LNCaP clone FGC (cell line): ENCODE data around the gene ADAMTS20.

Experiments used
- DNase-seq: peaks from one replicate; pipeline ENCODE4 v3.0.0-alpha.2; 2011; ENCODE audit warnings: low read depth
- H3K4me3 ChIP-seq: 2 replicates; pipeline ENCODE4 v1.5.1; 2011; ENCODE audit warnings: mild to moderate bottlenecking, low read depth, low read length, control low read depth
- TF ChIP-seq, protein P1 (sequence below): IDR thresholded peaks from 2 replicates; pipeline ENCODE4 v1.5.1; 2012; ENCODE audit warnings: mild to moderate bottlenecking; ENCODE audit not compliant: control insufficient read depth, insufficient read depth; ENCODE audit errors: extremely low read depth

The ADAMTS20 gene

DNA sequence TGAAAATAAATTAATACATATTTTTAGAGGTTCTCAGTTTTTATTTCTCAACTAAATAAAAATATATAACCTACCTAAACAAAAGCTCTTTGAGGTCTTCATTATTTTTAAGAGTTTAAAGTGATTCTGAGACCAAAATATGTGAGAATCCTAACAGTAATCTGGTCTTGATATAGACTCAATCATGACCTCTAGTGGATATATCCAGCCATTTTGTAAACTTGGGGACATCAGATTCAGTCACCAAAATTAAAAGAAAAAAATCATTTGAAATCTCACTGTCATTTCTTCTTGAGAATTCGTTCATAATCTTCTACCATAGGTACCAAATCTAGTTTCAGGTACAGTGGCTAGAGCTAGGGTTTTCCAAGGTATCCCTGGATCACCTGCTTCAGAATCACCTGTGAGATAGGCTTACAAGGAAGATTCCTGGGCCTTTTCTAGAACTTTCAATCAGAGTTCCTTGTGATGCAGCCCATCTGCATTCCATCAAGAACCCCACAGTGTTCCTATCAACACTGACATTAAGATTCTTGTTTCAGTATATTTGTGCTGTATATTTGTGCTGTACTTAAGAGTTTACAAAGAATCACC, 214.9 kb downstream of the ADAMTS20 start:
- TF ChIP-seq, protein P1, sequence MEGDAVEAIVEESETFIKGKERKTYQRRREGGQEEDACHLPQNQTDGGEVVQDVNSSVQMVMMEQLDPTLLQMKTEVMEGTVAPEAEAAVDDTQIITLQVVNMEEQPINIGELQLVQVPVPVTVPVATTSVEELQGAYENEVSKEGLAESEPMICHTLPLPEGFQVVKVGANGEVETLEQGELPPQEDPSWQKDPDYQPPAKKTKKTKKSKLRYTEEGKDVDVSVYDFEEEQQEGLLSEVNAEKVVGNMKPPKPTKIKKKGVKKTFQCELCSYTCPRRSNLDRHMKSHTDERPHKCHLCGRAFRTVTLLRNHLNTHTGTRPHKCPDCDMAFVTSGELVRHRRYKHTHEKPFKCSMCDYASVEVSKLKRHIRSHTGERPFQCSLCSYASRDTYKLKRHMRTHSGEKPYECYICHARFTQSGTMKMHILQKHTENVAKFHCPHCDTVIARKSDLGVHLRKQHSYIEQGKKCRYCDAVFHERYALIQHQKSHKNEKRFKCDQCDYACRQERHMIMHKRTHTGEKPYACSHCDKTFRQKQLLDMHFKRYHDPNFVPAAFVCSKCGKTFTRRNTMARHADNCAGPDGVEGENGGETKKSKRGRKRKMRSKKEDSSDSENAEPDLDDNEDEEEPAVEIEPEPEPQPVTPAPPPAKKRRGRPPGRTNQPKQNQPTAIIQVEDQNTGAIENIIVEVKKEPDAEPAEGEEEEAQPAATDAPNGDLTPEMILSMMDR: peak; percentile 61
- DNase-seq: no peak
- no peak overlapping the region for H3K4me3 ChIP-seq

DNA sequence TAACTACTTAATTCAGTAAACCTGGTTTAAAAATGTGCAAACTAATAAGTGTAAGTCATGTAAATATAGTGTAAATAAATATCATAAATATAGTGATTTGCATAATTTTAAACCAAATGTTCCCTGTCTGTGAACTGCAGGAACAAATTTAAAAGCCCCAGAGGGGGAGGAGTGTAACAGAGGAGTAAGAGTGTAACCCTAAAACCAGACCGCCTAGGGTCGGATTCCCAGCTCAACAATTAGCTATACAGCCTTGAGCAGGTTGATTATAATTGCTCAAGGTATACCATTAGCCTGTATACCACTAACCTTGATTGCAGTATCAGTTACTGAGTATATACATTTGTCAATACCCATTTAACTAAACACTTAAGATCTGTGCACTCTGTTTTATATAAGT, 218.4 kb downstream of the ADAMTS20 start:
- H3K4me3 ChIP-seq: no peak overlapping the region
- DNase-seq: no peak
- TF ChIP-seq, protein P1: no peak

DNA sequence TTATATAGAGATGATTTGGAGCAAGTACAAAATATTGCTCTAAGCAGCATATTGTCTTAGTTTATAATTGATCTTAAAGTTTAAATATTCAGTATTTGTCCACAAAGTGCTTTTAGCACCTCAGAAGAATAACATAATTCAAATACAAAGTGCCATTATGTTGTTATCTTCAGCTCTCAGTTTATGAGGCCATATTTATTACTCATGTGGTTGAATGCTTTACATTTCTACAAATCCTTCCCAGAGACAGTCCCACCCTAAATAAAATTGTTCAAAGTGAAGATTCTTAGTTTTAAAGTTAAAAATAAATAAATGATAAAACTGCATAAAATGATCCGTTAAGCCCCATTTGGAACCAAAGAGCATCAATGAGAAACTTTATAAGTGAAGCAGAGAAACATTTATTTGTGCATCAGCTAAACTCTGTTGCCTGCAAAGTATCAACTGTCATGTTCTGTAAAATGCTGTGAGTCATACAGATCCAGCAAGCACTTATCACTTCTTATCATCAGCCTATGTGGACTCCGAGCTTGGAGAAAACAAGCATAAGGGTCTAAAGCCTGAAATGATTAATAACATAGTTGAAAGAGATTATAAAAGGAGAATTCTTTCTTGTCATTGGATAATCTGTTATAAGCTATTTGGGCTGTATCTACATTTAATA, 218.9 kb downstream of the ADAMTS20 start:
- TF ChIP-seq, protein P1: no peak
- no peak for DNase-seq
- no peak overlapping the region for H3K4me3 ChIP-seq

DNA sequence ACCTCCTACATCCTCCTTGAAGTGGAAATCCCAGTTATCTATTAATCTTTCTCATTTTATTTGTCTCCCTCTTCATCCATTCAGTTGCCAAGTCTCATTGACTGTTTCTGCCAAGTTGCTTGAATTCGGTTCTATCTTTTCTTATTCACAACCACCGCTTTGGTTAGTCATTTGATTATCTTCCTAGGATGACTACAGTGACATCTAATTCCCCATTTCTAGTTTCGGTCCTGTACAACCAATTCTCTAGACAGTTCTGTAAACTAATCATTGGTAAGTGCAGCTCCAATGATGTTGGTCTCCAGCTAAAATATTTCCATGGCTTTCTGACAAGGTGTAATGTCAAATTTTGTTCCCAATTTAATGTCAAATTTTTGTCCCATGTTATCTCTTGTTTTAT, 220.1 kb downstream of the ADAMTS20 start:
- DNase-seq: no peak
- TF ChIP-seq, protein P1: no peak
- no peak overlapping the region for H3K4me3 ChIP-seq

DNA sequence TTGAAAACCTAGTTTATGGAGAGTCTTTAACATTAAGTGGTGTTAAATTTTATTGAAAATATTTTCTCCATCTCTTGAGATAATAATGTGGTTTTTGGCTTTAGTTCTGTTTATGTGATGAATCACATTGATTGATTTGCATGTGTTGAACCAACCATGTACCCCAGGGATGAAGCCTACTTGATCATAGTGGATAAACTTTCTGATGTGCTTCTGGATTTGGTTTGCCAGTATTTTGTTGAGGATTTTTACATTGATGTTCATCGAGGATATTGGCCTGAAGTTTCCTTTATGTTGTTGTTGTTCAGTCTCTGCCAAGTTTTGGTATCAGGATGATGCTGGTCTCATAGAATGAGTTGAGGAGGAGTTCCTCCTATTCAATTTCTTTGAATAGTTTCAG, 222.6 kb downstream of the ADAMTS20 start:
- no peak overlapping the region for H3K4me3 ChIP-seq
- DNase-seq: no peak
- TF ChIP-seq, protein P1: no peak

DNA sequence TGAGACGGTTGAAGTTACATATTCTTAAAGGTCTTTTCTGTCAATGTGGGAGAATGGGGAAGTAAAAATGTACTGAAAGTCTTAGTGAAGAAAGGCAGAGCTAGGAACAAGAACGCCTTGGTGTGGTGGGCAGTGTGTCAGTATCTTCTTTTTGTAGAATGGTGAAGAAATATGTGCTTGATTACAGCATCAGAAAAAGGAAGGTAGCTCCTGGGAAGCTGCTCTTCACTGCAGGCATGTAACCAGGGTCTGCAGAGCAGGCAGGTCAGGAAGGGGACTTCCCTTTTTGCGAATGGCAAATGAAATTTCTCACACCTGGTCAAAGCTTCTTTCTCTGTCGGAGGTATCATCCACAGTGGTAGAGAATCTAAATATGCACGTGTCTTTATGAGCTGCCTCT, 226.2 kb downstream of the ADAMTS20 start:
- TF ChIP-seq, protein P1: no peak
- no peak for DNase-seq
- H3K4me3 ChIP-seq: no peak overlapping the region

DNA sequence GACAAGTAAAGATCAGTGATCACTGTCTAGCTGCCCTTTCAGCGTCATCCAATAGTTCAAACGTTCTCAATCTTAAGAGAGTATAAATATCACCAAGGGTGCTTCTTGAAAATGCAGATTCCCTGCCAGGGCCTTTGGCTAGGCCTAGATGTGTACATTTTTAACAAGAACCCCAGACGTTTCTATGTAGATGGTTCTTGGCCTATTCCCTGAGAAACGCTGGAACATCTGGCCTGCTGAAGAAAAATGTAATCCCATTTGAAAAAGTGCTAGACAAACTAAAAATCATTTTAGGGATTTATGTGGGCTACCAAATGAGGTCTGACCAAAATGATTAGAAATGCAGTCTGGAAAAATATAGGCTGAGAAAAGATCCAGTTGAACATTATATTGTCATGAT, 231.7 kb downstream of the ADAMTS20 start:
- no peak overlapping the region for H3K4me3 ChIP-seq
- no peak for DNase-seq
- TF ChIP-seq, protein P1: no peak
